Fibroblast of skin of left quadriceps (primary cell): ENCODE results near the gene CASKIN1.
A peak's percentile ranks its signal among the peaks of the same experiment; 100 is the strongest.
"Not testable (repeated sequence)": the region's sequence is repeated elsewhere in the genome, so short reads cannot be mapped to it uniquely, and the experiment has no call there.

Experiments
- DNase-seq, 2 experiments: peaks; one replicate each; pipeline ENCODE4 v3.0.0-alpha.2; 2013; ENCODE audit warnings: low read depth in 2 of 2

The CASKIN1 gene

DNA sequence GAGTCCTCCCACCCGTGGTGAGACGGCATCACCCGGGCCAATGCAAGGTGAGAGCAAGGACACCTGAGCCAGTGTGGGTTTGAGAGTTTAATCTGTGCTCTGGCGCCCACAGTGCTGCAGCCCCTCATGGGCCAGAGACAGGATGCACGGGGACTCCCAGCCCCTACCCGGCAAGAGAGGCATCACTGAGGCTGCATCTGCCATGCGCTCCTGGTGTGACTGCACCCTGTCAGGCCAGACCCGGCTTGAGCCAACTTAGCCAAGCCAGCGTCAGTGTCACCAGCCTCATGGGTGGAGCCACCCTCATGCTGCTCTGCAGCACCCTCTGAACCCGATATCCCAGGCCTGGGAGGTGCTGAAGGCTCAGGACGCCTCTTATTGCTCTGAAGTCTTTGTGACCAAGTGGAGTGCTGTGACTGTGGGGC, 15.5 kb upstream of the CASKIN1 start:
- DNase-seq: no peak

DNA sequence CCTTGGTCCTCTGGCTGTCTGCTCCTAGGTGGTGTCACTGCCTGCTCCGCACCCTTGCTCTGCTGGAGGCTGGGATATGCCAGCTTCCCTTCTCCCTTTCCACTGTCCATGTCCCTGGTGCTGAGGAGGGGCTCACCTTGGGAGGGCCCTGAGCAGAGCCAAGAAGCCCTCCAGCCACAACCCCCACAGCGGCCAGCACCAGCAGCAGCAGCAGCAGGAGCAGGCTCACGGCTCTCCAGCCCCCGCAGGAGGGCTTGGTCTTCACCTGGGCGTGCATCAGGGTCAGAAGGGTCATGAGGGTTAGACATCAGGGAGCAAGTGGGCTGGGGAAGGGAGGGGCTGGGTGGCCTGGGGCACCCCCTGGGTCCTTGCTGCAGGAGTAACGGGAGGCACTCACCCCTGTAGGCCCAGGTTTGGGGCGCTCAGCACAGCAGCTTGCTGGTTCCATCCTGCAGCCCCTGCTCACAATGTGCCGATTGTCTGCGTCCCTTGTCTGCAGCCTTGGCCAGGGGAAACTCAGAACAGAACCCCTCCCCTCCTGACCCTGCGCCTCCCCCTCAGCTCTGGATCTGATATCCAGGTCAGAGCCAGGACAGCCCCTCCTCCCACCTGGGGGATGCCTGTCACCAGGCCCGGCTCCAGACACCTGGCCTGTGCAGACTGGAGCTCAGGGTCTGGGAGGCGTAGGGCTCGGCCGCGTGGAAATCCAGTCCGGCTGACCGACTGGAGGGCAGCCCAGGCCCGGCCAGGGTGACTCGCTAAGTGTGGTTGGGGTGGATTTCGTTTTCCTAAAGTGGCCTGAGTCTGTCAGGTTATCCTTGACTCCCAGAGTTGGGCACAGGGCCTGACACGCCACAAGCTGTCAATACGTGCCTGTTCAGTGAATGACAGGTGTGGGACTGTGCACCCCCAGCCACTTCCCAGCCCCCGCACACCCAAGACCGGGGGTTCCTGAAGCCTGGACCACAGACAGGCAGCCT, 14.3 kb upstream of the CASKIN1 start, which contains the start of gene BRICD5:
Gene BRICD5, minus strand, starts transcription at position 478 of the 980 bp plus-strand sequence. Its CDS starts 30 bp downstream, at position 448.
- no peak for DNase-seq

DNA sequence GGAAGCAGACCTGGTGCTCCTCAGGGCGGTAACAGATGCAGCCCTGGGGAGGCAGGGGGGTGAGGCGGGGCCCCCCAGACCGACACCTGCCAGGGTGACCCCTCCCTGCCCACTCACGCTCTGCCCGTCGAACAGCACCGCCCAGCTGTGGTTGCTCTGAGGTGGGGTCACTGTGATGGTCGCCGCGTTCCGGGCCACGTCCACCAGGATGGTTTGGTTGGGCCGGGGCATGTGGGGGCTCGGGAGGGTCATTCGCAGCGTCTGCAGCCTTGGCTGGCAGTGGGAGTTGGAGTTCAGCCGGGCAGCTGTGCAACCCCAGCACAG, 13.6 kb upstream of the CASKIN1 start:
- DNase-seq: no peak

DNA sequence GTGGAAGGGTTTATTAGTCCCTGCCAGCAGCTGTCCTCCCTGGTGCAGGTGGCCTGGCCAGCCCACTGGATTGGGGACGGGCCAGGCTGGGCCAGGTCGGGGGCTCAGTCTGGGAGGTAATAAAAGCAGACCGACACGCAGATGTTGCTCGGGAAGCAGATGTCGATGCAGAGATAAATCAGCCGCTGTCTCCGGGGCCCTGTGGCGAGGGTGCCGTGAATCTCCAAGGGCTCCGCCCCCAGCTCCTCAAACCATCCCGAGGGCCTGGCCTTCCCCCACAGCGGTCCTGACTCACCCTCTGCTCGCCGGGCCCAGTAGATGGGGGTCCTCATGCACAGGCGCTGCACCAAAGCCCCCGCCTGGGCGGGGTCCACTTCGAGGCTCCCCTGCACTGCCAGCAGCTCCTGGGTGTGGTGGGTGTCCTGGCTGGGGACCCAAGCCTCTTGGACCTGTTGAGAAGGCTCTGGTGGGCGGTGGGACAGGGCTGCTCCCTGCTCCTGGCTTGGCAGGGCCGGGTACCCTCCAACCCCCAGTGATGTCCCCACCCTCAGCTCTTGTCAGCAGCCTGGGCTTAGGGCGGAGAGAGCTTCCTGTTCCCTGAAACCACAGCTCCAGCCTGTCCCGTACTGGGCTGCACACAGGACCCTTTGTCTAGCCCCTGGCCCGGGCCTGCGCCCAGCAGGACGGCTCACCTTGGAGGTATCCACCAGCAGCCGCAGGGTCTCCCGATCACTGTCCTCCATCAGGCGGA, 13.0 kb upstream of the CASKIN1 start:
- DNase-seq: no peak

DNA sequence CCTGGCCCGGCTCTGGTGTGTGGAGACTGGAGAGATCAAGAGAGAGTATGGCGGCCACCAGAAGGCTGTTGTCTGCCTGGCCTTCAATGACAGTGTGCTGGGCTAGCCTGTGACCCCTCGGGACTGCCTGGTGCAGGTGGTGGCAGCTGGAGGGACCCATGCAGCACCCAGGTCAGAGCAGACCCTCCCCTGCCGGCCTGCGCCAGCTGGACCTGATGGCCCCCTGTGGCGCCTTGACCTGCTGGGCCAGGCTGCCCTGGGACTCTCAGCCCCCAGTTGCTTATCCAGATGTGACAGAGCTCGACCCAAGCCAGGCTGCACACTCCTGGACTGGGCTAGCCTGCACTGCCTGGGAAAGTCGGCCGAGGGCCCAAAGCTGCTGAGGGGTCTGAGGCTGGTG, 12.4 kb upstream of the CASKIN1 start:
- no peak for DNase-seq

DNA sequence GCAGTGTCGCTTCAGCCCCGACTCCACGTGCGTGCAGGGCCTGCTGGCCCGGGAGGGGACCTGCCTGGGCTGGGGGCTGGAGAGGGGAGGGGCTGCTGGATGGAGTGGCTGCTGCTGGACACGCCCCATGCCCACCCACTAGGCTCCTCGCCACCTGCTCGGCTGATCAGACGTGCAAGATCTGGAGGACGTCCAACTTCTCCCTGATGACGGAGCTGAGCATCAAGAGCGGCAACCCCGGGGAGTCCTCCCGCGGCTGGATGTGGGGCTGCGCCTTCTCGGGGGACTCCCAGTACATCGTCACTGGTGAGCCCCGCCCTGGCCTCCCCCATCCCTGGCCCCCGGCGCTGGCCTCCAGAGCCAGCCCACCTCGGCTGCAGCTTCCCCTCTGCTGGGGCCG, 11.9 kb upstream of the CASKIN1 start:
- no peak for DNase-seq

DNA sequence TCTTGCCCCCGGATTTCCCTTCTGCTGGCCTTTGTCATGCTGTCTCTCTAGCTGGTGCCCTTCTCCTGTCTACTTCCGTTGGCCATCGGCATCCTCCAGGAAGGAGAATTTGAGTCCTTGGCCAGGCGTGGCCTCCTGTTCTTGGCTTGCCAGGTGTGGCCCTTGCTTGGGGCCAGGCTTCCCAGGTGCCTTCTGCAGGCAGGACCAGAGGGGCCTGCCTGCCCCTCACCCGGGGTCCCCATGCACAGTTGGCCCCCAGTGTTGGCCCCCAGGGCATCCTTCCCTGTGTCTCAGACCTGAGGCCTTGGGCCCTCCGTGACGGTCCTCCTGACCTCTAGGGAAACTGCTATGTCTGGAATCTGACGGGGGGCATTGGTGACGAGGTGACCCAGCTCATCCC, 11.5 kb upstream of the CASKIN1 start:
- no peak for DNase-seq

DNA sequence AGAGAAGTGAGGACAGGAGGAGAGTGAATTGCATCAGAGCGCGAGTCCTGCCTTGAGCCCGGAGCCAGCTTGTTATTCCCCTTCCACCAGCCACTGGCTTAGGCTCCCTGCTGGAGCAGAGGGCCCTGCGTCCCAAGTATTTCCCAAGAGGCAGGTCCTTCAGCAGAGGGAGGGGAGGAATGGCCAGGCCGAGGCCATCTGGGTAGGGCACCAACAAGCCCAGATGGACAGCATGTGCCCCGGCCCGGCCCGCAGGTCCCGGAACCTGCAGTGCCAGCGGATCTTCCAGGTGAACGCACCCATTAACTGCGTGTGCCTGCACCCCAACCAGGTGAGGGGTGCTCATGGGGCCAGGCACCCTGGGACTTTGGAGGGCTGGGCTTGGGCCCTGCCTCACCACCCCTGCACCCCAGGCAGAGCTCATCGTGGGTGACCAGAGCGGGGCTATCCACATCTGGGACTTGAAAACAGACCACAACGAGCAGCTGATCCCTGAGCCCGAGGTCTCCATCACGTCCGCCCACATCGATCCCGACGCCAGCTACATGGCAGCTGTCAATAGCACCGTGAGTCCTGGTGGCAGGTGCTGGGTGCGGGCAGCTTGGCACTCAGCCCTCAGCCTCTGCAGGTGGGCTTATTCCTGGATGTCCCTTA, 10.5 kb upstream of the CASKIN1 start:
- DNase-seq: no peak

DNA sequence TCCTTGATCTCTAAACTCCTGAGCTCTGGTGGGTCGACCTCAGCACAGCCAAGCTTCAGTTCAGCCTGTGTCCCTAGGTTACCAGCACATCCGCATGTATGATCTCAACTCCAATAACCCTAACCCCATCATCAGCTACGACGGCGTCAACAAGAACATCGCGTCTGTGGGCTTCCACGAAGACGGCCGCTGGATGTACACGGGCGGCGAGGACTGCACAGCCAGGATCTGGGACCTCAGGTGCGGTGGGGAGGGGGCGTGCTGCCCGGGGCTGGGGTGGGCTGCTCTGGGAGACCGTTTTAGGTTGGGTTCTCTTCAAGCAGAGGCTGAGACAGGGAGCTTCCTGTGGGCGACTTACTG, 10.0 kb upstream of the CASKIN1 start:
- DNase-seq: no peak

DNA sequence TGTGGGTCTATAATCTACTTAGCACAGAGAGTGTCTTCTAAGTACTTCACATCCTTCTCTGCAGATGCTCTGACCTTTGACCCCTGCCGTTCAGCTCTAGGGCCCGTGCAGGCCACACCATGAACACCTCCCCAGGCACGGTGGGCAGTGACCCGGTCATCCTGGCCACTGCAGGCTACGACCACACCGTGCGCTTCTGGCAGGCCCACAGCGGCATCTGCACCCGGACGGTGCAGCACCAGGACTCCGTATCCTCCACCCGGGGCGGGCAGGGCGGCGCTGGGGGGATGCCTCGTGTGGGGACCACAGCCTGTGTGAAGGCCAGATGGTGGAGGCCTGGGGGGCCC, 9.5 kb upstream of the CASKIN1 start:
- no peak for DNase-seq

DNA sequence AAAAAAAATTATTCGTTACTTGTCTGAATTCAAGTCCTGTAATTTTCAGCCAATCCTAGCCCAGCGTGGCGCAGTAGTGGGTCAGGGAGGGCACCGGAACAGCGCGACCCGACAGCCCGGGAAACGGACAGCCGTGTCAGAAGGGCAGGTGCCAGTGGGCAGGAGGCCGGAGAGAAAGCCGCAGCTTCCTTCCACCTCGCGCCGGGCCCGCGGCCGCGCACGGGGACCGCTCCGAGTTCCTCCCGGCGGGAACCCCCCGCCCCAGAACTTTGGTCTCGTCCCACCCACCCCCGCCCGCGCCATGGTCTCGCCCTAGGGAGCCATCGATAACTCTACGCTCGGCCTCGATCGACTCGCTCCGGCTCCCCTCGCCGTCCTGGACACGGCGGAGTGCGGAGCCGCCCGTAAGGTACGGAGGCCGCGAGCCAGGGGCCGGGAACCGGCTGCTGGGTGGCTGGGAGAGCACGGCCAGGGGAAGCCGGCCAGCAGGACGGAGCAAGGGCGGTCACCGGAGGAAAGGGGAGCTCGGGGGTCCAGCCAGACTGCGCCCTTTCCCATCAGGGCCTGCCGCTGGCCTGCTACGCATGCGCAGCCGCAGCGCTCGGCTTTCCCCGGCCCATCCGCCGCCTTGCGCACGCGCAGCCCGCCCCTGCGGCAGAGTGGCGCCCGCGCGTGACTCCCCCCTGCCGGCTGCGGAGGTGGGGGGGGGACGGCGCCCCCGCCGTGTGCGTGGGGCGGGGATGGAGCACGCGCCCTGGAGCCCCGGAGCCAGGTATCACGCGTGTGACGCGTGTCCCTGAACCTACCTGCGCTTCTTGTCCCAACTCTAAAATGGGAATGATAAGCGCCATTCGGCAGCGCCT, 8.9 kb upstream of the CASKIN1 start, which contains the start of gene MLST8:
Gene MLST8, plus strand, starts transcription at position 351 of the 863 bp plus-strand sequence. CDS start 632 bp downstream, outside the sequence.
- DNase-seq: peak; percentile 71 to 72

DNA sequence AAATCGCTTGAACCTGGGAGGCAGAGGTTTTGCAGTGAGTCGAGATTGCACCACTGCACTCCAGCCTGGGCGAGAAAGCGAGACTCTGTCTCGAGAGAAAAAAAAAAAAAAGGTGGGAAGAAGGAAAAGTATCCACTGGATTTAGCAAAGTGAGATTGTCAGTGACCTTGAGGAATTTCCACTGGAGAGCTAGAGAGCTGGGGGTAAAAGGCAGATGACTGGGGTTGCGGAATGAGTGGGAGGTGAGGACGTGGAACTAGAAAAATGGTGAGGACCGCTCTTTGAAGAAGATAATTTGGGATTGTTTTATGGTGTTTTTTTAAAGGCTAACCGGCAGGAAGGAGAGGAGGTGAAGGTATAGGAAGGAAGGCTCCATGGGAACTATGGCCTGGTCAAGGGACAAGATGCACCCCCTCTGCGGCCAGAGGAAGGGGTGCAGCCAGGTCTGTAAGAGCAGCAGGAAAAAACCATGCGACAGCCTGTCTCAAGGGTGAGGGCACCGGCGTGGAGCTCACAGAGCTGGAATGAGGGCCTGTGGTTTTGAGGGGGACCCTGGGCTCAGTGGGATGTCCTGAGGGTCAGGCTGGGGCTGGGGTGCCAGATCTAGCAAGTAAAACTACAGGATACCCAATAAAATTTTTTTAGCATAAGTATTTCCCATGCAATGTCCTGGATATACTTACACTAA, 8.2 kb upstream of the CASKIN1 start:
- DNase-seq: no peak

DNA sequence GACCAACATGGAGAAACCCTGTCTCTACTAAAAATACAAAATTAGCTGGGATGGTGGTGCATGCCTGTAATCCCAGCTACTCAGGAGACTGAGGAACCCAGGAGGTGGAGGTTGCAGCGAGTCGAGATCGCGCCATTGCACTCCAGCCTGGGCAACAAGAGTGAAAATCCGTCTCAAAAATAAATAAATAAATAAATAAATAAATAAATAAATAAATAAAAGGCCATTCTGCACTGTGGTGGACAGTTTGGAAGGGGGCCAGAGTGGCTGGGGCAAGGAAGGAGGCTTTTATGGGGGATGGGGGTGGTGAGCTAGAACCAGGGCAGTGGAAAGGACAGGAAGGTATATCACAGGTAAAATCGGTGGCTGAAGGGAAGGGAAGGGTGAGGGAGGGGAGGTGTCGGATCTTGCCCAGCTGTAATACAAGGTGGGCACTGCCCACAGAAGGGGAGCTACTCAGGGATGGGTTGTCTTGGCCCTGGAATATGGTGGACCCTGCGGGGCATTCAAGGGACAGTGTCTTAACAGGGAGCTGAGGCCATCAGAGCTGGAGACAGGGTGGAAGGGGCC, 6.8 kb upstream of the CASKIN1 start:
- not testable (repeated sequence) for DNase-seq

DNA sequence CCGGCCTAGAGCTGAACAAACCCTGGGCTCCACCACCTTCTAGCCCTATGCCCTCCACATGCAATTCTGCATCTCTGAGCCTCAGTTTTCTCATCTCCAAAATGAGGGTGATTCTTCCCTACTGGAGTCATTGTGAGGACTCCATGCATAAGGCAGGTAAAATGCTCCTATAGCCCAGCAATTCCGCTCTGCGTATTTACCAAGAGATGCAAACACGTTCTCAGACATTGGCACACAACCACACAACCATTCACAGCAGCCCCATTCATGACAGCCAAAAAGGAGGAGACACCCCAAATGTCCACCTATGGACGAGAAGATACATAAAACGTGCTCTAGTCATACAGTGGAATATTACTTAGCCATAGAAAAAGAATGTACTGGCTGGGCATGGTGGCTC, 3.9 kb upstream of the CASKIN1 start:
- DNase-seq: no peak

DNA sequence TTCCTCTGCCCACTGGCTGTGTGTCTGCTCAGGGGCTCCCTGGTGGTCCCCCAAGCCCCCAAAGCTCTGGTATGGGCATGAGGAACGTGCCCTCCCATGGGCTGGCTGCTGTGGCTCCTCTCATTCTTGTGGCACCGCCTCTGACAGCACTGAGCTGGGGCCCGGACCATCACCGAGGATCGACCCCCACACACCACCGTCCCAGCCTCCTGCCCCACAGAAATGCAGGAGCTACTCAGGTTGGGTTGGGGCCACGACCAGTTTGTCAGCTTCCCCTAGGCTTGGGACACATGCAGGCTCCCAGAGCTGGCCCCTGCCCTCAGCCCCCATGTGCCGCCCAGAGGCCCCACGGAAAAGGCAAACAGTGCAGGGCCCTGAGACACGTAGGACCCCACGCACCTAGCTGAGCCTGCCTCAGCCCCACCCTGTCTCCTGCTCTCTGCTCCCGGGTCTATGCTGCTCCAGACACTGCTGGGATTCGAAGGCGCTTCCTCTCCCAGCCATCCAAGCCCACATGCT, 3.3 kb upstream of the CASKIN1 start:
- DNase-seq: no peak

DNA sequence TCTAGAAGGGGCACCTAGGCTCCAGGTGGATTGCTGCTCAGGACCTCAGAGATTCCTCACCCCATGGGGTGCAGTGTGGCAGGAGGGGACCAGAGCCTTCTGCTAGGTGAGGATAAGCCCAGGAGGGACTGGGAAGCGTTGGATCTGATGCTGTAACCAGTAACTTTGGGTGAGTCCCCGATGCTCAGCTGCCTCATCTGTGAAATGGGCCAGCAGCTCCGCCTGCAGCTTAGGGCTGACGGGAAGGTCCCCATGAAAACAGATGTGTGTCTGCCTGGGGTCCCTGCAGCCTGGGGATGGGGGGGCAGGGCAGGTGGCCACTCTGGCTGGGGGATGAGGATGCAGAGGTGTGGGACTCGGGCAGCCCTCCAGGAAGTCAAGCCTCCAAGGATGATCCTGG, 2.7 kb upstream of the CASKIN1 start:
- no peak for DNase-seq

DNA sequence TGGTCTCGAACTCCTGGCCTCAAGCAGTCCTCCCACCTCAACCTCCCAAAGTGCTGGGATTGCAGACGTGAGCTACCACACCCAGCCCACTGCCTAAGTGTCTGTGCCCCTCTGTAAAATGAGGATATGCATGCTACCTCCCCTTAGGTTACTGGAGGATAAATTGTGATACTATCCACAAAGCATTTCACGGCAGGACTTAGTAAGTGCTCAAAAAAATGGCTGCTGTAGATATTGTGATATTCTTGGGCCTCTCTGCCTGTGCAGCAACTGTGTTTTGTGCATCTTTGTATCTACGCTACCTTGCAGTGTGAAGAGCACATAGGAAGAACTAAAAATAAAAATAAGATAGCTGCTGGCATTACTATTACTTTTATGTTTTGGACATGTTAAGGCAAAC, 1.9 kb upstream of the CASKIN1 start:
- DNase-seq: no peak

DNA sequence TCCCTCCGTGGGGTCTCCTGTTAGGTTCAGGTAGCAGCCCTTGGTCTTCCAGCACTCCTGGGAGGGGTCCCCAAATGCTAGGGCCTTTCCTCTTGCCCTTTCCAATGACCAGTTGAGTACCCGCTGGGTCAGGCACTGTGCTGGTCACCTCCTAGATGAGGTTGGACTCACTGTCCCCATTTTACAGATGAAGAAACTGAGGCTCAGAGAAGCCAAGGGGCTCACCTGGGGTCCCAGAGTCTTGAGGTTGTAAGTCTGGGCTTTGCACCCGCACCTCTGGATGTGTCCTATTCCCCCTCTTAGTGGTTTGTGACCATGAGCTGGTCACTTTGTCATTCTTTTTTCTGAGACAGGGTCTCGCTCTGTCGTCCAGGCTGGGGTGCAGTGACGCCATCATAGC, 1.4 kb upstream of the CASKIN1 start:
- DNase-seq: no peak

DNA sequence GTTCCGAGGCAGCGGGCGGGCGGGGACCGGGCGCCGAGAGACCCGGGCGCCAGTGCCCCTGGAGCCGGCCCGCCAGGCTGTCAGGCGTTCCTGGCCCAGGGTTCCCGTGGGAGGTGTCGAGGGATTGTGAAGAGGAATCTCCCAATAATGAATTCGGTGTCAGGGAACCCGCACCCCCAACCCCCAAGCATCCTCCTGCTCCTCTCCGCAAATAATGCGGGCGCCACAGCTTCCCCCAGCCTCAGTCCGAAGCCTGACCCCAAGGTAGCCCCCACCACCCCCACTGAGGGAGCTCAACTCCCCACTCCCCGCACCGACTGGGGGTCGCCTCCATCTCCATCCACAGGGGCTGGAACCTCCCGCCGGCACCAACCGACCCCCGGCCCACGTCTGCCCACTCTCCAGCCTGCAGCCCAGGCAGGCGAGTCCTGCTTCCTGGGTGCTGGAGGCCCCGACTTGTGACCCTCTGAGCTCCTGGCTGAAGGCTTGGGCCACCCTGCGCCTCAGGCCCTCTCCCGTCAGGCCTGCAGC, 641 bp upstream of the CASKIN1 start:
- no peak for DNase-seq
